Measurements from ENCODE around the gene ANP32E.
"Not testable (repeated sequence)": the region's sequence is repeated elsewhere in the genome, so short reads cannot be mapped to it uniquely, and the experiment has no call there.

- TF ChIP-seq CTCF (conservative IDR thresholded peaks at IDR 0.05); ZFX (IDR thresholded peaks at IDR 0.05): not testable (repeated sequence)
Observed at GRCh38 chr1:150208460-150208859, 27.5 kb downstream of the ANP32E start.

Measured in C4-2B (cell line).